AG20443 (cell line): ENCODE measurements around the gene OXCT1.

Source experiments
- DNase-seq: peaks from one replicate; pipeline ENCODE4 v3.0.0; 2012; ENCODE audit warnings: low spot score, mixed read lengths

The OXCT1 gene

DNA sequence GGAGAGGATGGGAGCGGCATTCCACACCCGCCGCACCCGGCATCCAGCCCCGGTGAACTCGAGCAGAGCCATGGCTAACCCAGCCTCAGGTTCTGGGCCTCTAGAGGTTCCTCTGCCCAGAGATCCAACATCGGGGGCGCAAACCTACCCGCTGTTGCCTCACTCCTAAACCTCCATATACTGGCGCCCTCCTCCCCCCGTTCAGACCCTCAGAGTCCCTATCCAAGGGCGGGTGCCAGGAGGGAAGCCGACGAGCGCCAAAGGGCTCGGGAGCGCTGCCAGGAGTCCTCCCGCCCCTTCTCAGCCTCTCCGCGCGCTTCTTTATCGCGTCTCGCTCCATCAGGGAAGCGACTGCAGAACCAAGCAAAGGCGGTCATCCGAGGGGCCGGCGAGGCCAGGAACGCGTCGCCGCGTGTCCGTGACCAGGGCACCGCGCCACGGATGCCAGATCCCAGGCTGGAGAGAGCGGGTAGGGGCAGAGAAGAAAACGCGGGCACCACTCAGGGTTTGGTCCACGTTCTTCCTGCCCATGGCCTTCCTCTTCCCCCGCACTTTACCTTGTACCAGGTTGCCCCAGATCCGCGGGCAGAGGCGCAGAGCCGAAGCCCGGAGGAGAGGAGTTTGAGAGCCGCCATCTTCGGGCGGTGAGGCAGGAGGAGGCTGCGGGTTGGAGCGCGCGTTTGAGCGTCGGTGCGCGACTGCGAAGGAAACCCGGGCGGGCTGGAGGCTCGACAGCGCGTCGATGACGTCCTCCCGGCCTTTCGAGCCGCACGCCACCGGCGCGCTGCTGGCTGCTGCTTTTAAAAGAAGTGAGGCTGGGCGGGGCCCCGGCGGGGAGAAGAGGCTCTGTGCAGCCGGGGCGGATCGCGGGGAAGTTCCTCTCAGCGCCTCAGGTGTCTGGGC lies at the start of gene OXCT1:
Gene OXCT1 (minus strand): TSS at position 702 of the 903 bp plus-strand sequence. CDS start 67 bp downstream, at position 635.
- DNase-seq: peak; percentile 92

GRCh38 chr5:41918105-41918504 lies 47.9 kb upstream of the OXCT1 start:
- DNase-seq: no peak

DNA sequence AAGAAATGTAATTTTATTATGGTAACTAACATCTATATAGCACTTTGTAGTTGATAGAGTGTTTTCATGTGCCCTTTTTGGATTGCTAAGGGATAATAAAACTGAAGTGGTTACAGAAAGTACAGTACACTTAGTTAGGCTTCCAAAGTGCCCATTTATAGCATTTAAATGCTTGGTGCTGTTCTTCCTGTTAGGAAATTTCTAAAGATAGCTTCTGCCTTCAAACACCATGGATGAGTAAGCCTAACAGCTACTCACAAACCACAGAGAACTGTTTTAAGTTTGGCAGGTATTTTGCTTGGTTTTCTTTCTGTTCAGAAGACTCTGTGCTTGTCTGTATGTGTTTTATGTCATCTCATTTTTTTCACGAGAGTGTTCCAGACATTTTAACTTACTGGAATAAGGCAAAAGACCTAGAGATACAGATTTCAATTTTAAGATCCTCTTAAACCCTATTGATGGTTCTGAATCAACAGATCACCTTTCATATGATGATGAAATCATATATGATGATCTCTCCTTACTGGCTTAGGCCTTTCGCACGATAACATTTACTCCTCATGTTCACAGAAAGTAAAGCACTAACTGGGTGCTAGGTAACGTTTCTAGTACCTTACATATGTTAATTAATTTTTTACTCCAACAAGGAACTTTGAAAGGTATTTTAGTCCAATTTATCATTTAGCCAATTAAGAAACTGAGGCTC lies 38.3 kb upstream of the OXCT1 start:
- peak; percentile 34 for DNase-seq

- DNase-seq: no peak
Observed at GRCh38 chr5:41906151-41906550, 35.9 kb upstream of the OXCT1 start.

- peak; percentile 99 for DNase-seq
Observed at GRCh38 chr5:41903892-41904799, 33.9 kb upstream of the OXCT1 start, which contains the start of gene RIMOC1. Gene RIMOC1 (plus strand): TSS chr5:41904344. CDS start chr5:41904368, 24 bp downstream.

DNA sequence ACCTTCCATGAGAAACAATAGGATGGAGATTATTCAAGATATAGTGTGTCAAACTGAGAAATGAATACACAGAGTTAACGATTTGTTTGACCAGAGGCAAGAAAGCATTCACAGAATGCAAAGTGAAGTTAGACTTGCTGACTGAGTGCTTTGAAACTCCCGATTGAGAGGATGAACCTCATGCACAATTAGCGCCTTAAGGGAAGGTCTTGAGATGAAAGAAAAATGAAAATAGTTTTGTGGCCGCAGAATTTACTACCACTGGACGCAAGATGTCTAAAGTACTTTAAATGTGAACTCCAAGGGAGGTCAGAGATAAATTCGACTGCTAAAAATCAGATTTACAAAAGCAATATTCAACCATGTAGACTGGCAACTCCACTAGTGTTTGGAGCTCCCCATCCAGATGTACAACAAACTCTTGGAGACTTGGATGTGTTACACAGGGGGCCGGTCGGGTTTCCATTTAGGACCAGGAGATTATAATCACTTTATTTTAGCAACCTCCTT lies 33.2 kb upstream of the OXCT1 start:
- DNase-seq: no peak

DNA sequence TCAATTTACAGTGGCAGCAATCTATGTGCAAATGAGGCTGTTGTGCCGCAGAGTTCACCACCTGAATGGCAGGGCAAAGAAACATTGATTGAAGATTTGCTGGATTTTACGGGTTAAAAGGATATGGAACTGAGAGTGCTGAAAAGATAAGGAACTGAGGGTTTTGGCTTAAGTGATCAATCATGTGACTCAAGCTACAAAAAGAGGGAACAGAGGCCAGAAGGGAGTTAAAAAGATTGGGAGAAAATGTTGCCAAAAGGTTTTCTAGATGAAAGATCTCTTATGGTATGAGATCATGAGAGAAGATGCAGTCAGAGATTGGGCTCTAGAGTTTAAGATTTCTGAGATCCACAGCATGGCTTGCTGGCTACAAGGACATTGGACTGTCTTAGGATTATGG lies 26.0 kb upstream of the OXCT1 start:
- DNase-seq: no peak

DNA sequence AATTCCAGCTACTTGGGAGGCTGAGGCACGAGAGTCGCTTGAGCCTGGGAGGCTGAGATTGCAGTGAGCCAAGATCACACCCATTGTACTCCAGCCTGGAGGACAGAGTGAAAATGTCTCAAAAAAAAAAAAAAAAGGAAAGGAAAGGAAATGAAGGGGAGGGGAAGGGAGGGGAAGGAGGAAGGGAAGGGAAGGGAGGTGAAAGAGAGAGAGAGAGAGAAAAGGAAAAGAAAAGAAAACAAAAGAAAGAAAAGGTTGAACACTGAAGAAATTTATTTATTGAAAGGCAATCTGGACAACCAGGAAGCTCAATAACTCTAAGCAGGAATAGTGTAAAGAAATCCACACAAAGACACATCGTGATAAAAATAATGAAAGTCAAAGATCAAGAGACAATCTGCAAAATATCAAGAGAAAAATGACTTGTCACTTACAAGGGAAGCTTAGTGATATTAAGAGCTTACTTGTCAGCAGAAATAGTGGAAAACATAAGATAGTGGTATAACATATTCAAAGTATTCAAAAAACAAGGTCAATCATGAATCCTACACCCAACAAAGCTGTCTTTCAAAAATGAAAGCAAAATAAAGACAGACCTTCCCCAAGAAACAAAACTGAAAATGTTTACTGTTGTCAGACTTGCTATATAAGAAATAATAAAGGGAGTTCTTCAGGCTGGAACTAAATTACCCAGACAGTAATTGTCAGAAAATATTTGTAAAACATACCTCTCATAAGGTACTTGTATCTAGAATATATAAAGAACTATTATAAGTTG lies 23.0 kb upstream of the OXCT1 start:
- DNase-seq: no peak

GRCh38 chr5:41892031-41892430 lies 21.8 kb upstream of the OXCT1 start:
- no peak for DNase-seq

DNA sequence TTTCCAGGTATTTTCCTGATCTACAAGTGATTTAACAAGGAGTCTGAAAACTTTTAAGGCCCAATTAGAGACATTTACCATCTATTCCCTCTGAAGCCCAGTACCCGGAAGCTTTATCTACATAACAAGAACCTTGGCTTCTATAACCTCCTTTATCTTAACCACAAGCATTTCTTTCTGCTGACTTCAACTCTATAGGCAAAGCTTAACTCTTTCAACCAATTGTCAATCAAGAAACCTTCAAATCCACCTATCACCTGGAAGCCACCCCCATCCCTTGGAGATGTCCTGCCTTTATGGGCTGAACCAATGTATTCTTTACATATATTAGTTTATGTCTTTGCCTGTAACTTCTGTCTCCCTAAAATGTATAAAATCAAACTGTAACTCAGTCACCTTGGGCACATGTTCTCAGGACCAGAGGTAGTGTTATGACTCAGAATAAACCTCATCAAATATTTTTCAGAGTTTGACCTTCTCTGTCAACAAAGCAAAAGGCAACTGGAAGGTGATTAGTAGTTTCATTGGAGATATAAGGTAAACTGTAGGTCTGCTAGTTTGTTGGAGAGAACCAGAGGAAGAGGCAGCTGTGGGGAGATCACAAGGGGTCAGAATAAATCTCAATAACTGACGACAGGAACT lies 21.0 kb upstream of the OXCT1 start:
- DNase-seq: no peak

DNA sequence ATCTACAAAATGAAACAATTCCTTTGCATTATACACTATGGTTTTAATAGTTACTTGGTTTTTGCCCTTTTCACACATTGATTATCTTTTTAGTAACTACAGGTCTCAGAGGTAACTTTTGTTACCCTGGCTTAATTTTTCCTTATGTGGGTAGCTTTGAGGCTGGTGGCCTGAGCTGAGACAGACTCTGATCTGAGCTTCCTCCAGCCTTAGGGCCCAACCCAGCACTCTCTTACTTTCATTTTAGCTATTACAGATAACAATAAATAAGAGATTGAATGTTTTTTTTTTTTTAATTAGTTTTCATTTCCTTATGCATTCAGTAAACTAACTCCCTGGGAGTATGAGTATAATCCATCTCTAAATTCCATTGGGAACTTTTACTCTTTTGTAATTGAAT lies 15.1 kb upstream of the OXCT1 start:
- no peak for DNase-seq

- no peak for DNase-seq
Observed at GRCh38 chr5:41883936-41884335, 13.7 kb upstream of the OXCT1 start.

DNA sequence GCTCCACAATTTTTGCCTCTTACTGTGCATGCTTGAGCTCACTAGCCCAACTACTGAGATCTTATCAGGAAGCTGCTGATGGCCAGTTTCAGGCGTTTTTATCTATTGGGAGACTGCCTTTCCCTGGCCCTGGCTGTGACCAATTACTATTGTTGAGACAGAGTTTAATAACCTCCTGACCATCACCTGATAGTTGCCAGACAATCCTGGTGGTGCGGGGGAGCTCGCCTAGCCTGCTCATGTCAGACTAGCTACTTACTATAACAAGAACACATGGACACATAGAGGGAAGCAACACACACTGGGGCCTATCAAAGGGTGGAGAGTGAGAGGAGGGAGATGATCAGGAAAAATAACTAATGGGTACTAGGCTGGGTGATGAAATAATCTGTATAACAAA lies 13.0 kb upstream of the OXCT1 start:
- DNase-seq: no peak

DNA sequence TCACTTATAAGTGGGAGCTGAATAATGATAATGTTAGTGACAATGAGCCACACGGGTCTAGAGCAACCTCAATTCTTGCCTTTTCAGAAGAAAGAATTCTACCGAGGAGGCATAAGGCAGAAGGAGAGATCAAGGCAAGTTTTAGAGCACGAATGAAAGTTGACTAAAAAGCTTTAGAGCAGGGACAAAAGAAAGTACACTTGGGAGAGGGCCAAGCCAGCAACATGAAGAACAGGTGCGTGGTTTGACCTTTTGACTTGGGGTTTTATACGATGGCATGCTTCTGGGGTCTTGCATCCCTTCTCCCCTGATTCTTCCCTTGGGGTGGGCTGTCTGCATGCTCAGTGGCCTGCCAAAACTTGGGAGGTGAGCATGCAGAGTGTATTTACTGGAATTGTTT lies 12.5 kb upstream of the OXCT1 start:
- no peak for DNase-seq

DNA sequence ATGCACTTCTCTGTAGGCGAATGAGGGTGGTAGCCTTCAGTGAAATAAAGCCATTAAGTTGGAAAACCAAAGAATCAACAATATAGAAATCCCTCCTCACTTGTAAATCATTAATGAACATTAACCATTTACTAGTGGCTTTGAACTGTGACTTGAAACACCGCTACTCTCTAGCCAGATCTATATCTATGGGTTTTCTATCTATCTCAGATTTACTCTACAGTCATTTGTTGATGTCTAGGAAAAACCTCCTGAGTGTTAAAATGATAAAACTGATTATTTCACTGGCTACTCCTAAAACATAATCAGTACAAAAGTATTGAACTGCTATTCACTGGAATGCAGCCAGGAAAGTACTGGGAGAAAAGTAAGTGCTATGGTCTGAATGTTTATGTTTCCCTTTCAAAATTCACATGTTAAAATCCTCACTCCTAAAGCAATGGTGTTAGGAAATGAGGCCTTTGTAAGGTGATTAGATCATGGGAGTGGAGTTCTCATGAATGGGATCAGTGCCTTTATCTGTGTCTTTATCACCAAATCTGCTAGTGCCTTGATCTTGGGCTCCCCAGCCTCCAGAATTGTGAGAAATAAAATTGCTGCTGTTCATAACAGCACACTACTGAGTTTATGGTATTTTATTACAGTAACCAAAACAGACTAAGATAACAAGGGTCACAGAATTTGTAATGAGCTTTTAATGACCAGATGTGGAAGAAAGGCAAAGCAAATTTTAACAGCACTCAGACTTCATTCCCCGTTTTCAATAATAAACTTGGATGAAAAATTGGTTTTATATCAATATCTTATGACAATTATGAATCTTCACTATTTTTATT lies 8.6 kb upstream of the OXCT1 start:
- DNase-seq: no peak

- DNase-seq: no peak
Observed at GRCh38 chr5:41878173-41878572, 7.9 kb upstream of the OXCT1 start.

GRCh38 chr5:41877408-41877807 lies 7.2 kb upstream of the OXCT1 start:
- DNase-seq: no peak

DNA sequence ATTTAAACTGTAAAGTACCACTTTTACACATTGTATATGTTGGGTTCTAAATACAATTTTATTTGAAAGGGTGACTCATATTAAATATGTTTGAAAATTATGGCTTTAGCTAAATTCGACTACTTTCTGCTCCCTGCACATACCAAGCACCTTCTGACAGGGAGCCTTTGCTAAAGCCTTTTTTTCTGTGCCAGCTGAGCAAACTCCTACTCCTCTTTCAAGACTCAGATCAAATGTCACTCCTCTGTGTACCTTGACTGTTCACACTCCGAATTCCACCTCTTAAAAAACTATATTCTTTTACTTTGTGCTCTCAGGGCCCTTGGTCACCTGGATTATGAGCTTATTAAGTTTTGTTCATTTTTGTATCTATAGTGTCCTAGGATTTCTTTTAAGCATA lies 6.5 kb upstream of the OXCT1 start:
- DNase-seq: no peak

DNA sequence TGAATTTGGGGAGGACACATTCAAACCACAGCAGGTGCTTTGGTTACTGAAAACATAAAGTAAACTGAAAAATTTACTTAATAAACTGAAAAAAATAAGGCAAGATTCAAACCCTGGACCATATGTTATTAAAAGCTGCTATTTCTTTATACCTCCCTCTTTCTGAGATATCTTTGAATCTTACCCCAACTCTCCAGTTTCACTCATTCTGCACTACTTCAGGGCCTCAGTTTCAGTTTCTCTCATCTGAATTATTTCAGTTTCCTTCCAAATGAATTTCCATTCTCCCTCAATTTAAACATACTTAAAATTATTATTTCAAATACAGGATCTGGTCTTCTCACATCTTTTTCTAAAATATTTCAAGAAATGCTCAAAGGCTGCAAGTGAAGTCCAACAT lies 4.9 kb upstream of the OXCT1 start:
- no peak for DNase-seq
